SJCRH30 (cell line): ENCODE data around the gene ACVR2A. TPM values are rescaled to one million over a fixed set of nuclear protein-coding genes. Genes with fewer than 3 reads are reported as not detected.

Experiments
- DNase-seq, 2 experiments: peaks; one replicate each; pipeline ENCODE4 v3.0.0-alpha.2; 2015 to 2020
- H3K27ac ChIP-seq: fragments of 250-450 bp; sonication (Bioruptor Pico); 2 replicates; pipeline ENCODE4 v1.5.1; 2020; ENCODE audit warnings: mild to moderate bottlenecking, moderate library complexity
- H3K27me3 ChIP-seq: fragments of 250-450 bp; sonication (Bioruptor Pico); 2 replicates; pipeline ENCODE4 v1.5.1; 2020; ENCODE audit warnings: mild to moderate bottlenecking, moderate library complexity
- H3K36me3 ChIP-seq: fragments of 250-450 bp; sonication (Bioruptor Pico); 2 replicates; pipeline ENCODE4 v1.5.1; 2020; ENCODE audit warnings: mild to moderate bottlenecking, moderate library complexity
- H3K4me1 ChIP-seq: fragments of 250-450 bp; sonication (Bioruptor Pico); 2 replicates; pipeline ENCODE4 v1.5.1; 2020; ENCODE audit warnings: mild to moderate bottlenecking, moderate library complexity
- H3K4me3 ChIP-seq: fragments of 250-450 bp; sonication (Bioruptor Pico); 2 replicates; pipeline ENCODE4 v1.5.1; 2020; ENCODE audit warnings: mild to moderate bottlenecking, moderate library complexity
- H3K9me3 ChIP-seq: fragments of 250-450 bp; sonication (Bioruptor Pico); replicated peaks from 2 replicates; pipeline ENCODE4 v1.5.1; 2020; ENCODE audit warnings: mild to moderate bottlenecking, moderate library complexity
- total RNA-seq: library from RNA; depleted of rRNA; stranded (reverse); fragments of >200 nt; shearing (Covaris generic); gene quantifications from 2 replicates; pipeline ENCODE4 v1.2.3, GENCODE V29; 2014

The ACVR2A gene
- total RNA-seq, 1 experiment from 2014 or later = 27.0 TPM

DNA sequence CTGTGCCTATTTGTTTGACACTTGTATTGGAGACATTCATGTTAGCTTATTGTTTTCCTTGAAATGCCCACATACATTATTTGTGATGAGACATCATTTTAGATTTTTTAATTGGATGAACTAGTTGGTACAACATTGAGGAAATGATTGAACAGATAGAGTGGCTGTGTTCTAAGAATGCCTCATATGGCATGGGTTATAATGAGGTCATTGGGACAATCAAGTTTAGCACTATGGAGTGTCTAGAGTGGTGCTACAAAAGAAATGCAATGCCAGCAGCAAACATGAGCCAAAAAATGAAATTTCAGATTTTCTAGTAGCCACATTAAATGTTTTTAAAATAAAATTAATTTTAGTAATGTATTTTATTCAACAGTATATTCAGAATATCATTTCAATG is 28.1 kb downstream of the ACVR2A start:
- no peak for DNase-seq
- H3K9me3 ChIP-seq = no peaks in the 10 kb centered on the region
- H3K27ac ChIP-seq = no peak overlapping the region
- no peak overlapping the region for H3K4me3 ChIP-seq
- H3K27me3 ChIP-seq = no peaks in the 10 kb centered on the region
- no peaks in the 10 kb centered on the region for H3K36me3 ChIP-seq
- H3K4me1 ChIP-seq = peaks cover 9% of the 10 kb centered on the region; the same call in 1 of the 2 replicates

DNA sequence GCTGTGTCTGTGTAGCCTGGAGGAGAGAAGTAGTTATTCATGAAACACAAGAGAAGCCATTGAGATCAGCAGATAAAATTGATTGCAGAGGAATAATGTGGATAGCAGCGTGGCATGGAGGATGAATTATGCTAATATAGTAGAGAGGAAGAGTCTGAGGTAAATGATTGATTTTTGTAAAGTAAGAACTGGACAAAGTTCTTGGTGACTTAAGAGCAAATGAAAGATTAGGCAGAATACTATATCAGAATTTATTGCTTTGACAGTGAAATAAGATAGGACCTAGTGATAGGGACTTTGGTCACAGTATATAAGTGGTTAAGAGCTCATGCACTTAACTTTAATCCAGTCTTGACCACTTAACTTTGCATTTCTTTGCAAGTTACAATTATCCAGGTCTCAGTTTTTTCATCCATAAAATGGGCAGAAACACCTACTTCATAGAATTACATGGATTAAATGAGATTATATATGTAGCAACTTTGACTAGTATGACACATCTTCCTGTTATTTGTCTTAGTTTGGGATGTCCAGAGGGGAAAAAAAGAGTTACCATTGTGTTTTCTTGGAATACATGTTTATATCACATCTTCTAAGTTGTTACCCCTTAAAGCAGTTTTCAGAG is 29.1 kb downstream of the ACVR2A start:
- no peak overlapping the region for H3K27ac ChIP-seq
- DNase-seq = no peak
- no peaks in the 10 kb centered on the region for H3K27me3 ChIP-seq
- no peaks in the 10 kb centered on the region for H3K9me3 ChIP-seq
- H3K4me3 ChIP-seq = no peak overlapping the region
- peaks cover 9% of the 10 kb centered on the region; the same call in 1 of the 2 replicates for H3K4me1 ChIP-seq
- no peaks in the 10 kb centered on the region for H3K36me3 ChIP-seq

DNA sequence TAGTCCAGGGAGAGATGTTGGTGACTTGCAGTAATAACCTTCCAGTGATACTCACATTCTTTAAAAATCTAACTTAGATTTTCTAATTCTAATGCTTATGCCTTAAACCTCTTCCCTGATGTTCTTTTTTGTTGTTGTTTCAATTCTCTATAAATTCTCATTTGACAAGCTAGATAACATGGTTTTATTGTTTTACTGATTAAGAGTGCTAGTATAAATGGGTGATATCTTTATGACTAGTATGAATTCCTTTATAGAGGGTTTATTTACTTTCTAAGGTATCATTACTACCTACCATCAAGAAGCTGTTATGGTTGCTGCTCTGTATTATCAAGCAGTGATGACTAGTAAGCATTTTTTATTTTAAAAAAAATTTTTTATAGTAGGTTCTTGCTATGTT is 35.0 kb downstream of the ACVR2A start:
- Histone ChIP-seq H3K27ac (no peak overlapping the region), H3K4me1 (peaks cover 9% of the 10 kb centered on the region; the same call in 1 of the 2 replicates), H3K36me3 (no peaks in the 10 kb centered on the region), H3K9me3 (no peaks in the 10 kb centered on the region), H3K27me3 (no peaks in the 10 kb centered on the region), H3K4me3 (no peak overlapping the region)
- no peak for DNase-seq

DNA sequence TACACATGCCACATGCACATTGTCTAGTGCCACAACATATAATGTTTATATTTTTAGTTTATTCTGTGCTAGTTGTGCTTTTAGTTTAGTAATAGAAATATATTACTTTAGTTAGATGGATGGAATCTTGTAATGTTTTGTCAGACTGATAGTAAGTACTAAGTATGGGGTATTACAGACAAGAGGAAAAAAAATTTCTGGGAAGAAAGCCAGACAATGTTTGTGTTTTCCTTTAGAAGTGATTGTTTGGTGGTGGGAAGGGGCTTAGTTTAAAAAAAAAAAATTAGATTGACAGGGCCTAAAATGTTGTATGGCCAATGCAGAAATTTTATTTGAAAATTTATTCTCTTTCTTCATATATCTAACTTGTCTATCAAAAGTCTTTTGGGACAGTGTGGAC is 37.8 kb downstream of the ACVR2A start:
- no peak for DNase-seq
- no peaks in the 10 kb centered on the region; the same call in 1 of the 2 replicates for H3K4me1 ChIP-seq
- H3K4me3 ChIP-seq = no peak overlapping the region
- H3K9me3 ChIP-seq = no peaks in the 10 kb centered on the region
- H3K27ac ChIP-seq = no peak overlapping the region
- H3K27me3 ChIP-seq = no peaks in the 10 kb centered on the region
- no peaks in the 10 kb centered on the region for H3K36me3 ChIP-seq

DNA sequence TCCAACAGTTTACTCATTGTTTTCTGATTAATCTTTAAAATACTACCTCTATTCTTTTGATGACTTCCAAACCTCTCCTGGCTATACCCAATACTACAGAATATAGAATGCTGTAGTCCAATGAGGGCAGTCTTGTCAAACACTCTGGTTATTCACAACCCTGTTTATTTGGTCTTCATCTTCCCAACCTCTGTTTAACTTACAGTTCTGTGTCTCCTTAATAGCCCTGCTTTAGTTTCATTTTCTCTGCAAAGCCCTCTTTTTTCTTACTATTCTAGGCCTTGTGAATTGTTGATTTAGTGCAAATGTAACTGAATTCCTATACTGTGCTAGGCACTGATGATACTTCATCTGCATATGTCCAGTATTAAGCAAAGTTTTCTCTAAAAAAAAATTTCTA is 40.0 kb downstream of the ACVR2A start:
- Histone ChIP-seq H3K27ac (no peak overlapping the region), H3K4me3 (no peak overlapping the region), H3K27me3 (no peaks in the 10 kb centered on the region), H3K9me3 (no peaks in the 10 kb centered on the region), H3K36me3 (no peaks in the 10 kb centered on the region), H3K4me1 (no peaks in the 10 kb centered on the region; the same call in 1 of the 2 replicates)
- DNase-seq = no peak

DNA sequence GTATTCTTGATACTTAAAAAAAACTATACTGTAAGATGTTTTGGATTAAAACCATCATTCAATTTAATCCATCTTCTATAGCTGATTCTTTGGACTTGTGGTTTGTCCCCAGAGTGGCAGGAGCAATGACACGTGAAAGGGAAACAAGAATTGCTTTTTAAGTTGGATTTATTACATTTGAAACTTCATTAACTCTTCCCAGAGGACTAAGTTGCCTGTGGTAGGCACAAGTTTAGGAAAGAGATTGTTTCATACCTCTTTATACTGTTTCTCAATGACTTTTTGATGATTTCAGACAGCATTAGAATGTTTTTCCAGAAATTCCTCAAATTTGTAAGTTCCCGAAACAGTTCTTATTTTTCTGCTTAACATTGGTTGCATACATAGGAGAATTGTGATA is 41.3 kb downstream of the ACVR2A start:
- Histone ChIP-seq H3K27me3 (no peaks in the 10 kb centered on the region), H3K4me1 (no peaks in the 10 kb centered on the region; the same call in 1 of the 2 replicates), H3K4me3 (no peak overlapping the region), H3K36me3 (0 out of 2 replicates have a peak, but pooled peaks cover 2% of the 10 kb centered on the region), H3K27ac (no peak overlapping the region), H3K9me3 (no peaks in the 10 kb centered on the region)
- DNase-seq = no peak

DNA sequence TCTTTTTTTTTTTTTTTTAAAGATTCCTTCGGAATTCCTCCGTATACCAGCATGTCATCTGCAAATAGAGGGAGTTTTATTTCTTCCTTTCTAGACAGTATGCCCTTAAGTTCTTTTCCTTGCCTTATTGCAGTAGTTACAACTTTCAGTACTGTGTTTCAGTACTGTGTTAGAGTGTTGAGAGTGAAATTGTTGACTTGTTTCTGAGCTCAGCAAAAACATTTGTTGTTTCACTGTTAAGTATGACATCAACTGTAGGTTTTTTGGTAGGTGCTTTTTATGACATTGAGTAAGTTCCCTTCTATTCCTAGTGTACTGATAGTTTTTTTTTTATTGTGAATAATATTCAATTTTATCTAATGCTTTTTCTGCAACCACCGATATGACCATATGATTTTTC is 43.9 kb downstream of the ACVR2A start:
- Histone ChIP-seq H3K27me3 (no peaks in the 10 kb centered on the region), H3K4me1 (no peaks in the 10 kb centered on the region; the same call in 1 of the 2 replicates)

DNA sequence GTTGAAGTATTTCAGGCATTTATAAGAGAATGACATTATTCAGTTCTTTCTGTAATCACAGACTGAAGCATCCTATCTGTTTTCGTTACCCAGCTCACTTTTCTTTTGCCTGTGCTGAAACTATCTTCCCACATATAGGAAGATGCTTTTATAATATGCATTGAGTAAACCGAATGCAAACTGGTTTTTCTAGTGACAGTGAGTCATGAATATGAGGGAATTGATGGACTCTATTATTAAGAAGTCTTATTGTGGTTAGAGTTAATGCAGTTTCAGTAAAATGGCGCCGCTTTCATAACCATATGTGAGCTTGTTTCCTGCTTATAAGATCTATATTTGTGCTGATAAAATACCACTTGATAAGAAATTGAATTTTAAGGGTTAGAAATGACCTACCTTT is 59.2 kb downstream of the ACVR2A start:
- H3K4me3 ChIP-seq = no peak overlapping the region
- H3K9me3 ChIP-seq = no peaks in the 10 kb centered on the region
- H3K27me3 ChIP-seq = no peaks in the 10 kb centered on the region
- peaks cover 26% of the 10 kb centered on the region for H3K36me3 ChIP-seq
- no peak for DNase-seq
- H3K27ac ChIP-seq = no peak overlapping the region
- H3K4me1 ChIP-seq = no peaks in the 10 kb centered on the region

More for the DNA sequence above, 43.9 kb downstream of the ACVR2A start:
- H3K9me3 ChIP-seq = no peaks in the 10 kb centered on the region; the same call in 1 of the 2 replicates
- H3K27ac ChIP-seq = no peak overlapping the region
- no peak overlapping the region for H3K4me3 ChIP-seq
- 0 out of 2 replicates have a peak, but pooled peaks cover 2% of the 10 kb centered on the region for H3K36me3 ChIP-seq
- no peak for DNase-seq

DNA sequence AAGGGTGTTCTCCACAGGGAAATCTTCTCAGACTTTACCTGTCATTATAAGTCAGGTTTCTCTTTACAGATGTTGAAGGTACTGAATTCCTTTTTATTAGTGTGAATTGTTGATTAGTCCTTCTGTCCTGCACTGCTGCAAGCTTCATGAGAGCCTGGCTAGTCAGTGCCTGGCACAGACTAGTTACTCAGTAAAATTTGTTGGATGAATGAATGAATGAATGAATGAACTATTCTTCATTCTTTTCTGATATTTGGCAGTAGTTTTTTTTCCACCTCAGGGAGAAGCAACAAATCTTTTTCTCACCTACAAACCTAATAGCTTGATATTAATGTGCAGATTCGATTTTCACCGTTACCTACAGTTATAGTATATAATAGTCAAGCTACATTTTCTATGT is 64.3 kb downstream of the ACVR2A start:
- no peaks in the 10 kb centered on the region for H3K27me3 ChIP-seq
- DNase-seq = no peak
- H3K4me3 ChIP-seq = no peak overlapping the region
- no peak overlapping the region for H3K27ac ChIP-seq
- H3K9me3 ChIP-seq = no peaks in the 10 kb centered on the region
- peaks cover 3% of the 10 kb centered on the region; the same call in 1 of the 2 replicates for H3K4me1 ChIP-seq
- H3K36me3 ChIP-seq = no peaks in the 10 kb centered on the region; the same call in 1 of the 2 replicates

DNA sequence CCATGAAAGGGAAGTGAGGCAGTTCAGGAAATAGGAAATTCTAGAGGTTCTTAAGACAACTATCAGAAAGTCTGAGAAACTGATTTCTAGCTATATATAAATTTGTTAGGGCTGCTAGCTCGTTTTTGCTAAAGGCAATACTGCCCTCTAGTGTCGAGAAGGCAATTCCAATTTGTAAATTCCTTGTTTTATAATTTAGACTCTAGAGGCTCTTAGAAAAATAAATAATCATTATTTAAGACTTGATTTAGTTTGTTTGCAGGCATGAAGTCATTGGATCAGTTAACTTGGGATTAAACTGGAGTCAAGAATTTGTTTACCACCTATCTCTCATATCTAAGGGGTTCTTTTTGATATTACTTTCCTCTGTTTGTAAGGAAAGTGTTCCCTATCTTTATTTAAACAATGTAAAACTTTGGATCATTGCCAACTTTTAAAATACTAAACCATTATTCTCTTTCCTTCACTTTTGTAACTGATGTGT is 66.2 kb downstream of the ACVR2A start:
- no peak overlapping the region for H3K27ac ChIP-seq

DNA sequence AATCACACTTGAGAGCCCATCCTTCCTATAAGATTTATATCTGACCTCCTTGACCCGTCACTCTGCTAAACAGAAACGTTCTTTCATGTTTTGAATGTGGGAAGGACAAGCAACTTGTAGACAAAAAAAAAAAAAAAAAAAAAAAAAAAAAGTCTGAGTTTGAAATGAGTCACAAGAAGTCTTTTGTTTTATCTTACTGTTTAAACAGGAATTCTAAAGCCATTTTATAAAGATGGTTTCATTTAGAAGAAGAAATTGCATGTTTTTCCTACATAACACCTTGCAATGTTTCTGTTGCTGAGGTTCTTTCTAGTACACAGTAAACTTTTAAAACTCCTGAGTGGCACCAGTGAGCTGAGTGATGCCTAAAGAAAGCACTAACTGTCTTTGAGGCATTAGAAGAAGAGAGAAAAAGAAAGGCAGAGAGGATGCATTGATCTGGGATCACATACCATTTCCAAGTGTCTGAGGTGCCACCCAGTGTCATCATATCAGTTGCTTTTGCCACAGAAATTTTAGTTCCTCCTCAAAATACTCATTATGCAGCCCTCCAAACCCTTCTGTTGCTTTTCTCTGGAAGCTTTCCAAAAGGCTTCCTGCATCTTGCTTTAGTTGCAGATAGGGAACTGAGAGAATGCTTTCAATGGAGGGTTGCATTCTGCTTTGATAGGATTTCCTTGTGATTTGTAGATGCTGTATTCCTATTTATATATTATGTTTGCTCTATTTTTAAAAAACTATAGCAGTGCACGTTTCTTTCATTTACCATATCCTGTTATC is 69.1 kb downstream of the ACVR2A start:
- Histone ChIP-seq H3K4me3 (no peak overlapping the region), H3K36me3 (peaks cover 15% of the 10 kb centered on the region), H3K4me1 (peaks cover 3% of the 10 kb centered on the region; the same call in 1 of the 2 replicates), H3K27ac (no peak overlapping the region), H3K9me3 (no peaks in the 10 kb centered on the region), H3K27me3 (no peaks in the 10 kb centered on the region)
- DNase-seq = peak in 1 of 2 experiments; percentile 12

More for the DNA sequence above, 66.2 kb downstream of the ACVR2A start:
- Histone ChIP-seq H3K4me1 (peaks cover 3% of the 10 kb centered on the region; the same call in 1 of the 2 replicates), H3K9me3 (no peaks in the 10 kb centered on the region), H3K27me3 (no peaks in the 10 kb centered on the region), H3K4me3 (no peak overlapping the region), H3K36me3 (peaks cover 4% of the 10 kb centered on the region; the same call in 1 of the 2 replicates)
- peak; percentile 24 to 76 for DNase-seq

DNA sequence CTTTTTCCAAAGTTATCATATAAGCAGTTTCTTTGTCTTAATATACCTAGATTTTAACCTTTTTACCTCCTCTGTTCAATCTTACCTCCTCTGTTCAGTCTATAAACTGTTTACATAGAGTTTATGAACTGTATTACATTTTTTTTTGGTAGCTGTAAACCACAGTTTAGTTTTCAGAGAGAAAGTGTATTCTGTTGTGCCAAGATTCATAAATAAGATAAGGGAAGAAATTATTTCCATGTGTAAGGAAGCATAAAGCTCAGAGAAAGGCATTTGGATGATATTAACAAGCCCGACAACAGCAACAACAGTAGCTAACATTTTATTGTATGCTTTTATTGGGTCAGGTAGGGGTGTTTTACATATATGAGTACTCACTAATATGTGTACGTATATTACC is 71.2 kb downstream of the ACVR2A start:
- no peak for DNase-seq
- H3K36me3 ChIP-seq = peaks cover 28% of the 10 kb centered on the region
- H3K4me3 ChIP-seq = no peak overlapping the region
- no peaks in the 10 kb centered on the region for H3K27me3 ChIP-seq
- peaks cover 2% of the 10 kb centered on the region; the same call in 1 of the 2 replicates for H3K4me1 ChIP-seq
- H3K27ac ChIP-seq = no peak overlapping the region
- H3K9me3 ChIP-seq = no peaks in the 10 kb centered on the region

DNA sequence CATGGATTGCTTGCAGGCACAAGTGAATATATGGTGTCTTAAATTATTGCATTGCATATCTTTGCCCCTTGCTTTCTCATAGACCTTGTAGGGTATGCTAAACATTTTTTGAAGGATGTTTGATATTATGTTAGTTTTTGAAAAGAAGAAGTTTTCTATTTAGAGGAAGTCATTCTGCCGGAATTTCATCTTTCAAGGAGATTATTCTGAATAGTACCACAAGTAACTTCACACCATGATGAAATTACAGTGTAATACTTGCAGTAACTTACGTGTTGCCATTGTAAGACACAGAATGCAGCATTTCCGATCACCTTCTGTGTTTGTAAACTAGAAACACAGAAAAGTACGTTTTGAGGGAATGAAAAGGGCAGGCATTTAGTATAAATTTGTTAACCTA is 71.9 kb downstream of the ACVR2A start:
- Histone ChIP-seq H3K27me3 (no peaks in the 10 kb centered on the region), H3K27ac (no peak overlapping the region), H3K9me3 (no peaks in the 10 kb centered on the region), H3K36me3 (peaks cover 33% of the 10 kb centered on the region), H3K4me1 (no peaks in the 10 kb centered on the region), H3K4me3 (no peak overlapping the region)
- DNase-seq = no peak

DNA sequence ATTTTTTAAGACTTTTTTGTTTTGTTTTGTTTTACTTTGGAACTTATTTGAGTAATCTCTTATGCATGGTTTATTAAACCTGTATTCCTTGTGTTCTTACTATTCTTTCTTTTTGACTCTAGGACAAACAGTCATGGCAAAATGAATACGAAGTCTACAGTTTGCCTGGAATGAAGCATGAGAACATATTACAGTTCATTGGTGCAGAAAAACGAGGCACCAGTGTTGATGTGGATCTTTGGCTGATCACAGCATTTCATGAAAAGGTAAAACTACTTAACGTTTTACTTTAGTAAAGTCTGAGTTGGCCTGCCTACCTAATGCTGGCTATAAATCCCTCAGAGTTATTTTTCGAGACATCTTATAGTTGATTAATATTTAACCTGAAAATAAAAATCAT is 72.3 kb downstream of the ACVR2A start:
- Histone ChIP-seq H3K4me1 (no peaks in the 10 kb centered on the region), H3K27me3 (no peaks in the 10 kb centered on the region), H3K4me3 (no peak overlapping the region), H3K36me3 (peaks cover 37% of the 10 kb centered on the region), H3K9me3 (no peaks in the 10 kb centered on the region), H3K27ac (no peak overlapping the region)
- no peak for DNase-seq

DNA sequence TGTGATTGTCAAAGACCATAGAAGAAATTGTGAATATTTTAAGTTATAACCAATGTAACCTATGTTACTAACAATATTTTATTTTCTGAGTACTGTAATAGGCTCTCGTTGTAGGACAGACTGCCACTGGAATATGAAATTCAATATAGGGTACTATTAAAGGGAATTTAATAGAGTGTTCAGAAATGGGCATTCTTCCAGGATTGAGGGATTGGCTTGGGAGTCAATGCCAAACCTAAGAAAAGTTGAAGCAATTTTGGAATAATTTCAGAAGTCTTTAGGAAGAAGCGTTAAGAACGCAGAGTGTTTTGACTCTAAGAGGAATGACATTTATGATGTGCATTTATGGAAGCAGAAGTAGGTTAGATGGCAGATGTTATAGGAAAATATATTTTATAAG is 79.0 kb downstream of the ACVR2A start:
- DNase-seq = no peak
- Histone ChIP-seq H3K4me1 (no peaks in the 10 kb centered on the region), H3K9me3 (no peaks in the 10 kb centered on the region), H3K36me3 (peaks cover 72% of the 10 kb centered on the region), H3K27me3 (no peaks in the 10 kb centered on the region), H3K4me3 (no peak overlapping the region), H3K27ac (no peak overlapping the region)
